Daoy (cell line): ENCODE data around the gene KCNQ1. TPM values are rescaled to one million over a fixed set of nuclear protein-coding genes. Genes with fewer than 3 reads are reported as not detected.

ENCODE experiments used
- DNase-seq: peaks from one replicate; pipeline ENCODE4 v3.0.0-alpha.2; 2015; ENCODE audit warnings: low read depth
- total RNA-seq: library from RNA; depleted of rRNA; stranded (reverse); fragments of >200 nt; shearing (Covaris generic); gene quantifications from 2 replicates; pipeline ENCODE4 v1.2.3, GENCODE V29; 2014

Gene KCNQ1
- total RNA-seq, 1 experiment from 2014 or later, result not detected

DNA sequence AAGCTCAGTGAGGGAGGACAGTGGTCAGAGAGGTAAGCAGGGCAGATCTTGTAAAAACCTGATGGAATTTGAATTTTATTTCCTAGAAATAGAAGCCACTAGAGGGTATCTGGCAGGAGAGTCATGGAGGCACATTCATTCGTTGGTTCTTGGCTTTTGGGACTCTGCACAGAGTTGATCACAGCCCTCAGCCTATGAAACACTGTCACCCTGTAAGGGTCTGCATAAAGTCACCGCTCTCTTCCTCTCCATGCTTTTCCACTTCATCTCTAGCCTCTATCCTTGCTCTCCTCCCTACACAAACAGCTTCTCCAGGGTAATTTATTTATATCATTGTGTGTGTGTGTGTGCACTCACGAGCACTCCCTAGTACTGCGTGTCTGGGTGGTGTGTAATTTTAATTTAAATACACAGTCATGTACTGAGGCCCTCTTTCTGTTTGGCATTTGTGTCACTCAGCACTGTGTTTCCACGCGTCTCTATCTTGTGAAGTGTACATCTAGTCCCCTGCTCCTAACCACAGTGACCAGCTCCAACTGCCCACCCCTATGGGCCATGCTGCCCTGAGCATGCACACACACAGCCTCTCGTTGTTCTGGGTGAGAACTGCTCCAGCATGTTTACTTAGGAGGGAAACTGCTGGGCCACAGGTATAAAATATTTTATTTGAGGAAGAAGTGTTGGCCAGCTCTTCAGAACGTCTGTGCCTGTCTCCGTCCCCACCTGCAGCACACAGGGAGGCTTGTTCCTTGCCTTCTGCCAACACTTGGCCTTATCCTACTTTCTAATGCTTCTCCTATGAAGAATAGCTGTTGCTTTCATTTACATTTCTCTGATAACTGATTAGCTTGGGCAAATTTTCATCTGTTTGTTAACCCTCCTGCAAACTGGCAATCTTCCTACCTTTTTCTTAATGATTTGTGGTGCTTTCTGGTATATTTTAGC is 250.5 kb downstream of the KCNQ1 start:
- no peak for DNase-seq

- no peak for DNase-seq
These were observed 251.6 kb downstream of the KCNQ1 start for GRCh38 chr11:2696455-2696854.

GRCh38 chr11:2697866-2698265 is 253.1 kb downstream of the KCNQ1 start:
- no peak for DNase-seq

DNA sequence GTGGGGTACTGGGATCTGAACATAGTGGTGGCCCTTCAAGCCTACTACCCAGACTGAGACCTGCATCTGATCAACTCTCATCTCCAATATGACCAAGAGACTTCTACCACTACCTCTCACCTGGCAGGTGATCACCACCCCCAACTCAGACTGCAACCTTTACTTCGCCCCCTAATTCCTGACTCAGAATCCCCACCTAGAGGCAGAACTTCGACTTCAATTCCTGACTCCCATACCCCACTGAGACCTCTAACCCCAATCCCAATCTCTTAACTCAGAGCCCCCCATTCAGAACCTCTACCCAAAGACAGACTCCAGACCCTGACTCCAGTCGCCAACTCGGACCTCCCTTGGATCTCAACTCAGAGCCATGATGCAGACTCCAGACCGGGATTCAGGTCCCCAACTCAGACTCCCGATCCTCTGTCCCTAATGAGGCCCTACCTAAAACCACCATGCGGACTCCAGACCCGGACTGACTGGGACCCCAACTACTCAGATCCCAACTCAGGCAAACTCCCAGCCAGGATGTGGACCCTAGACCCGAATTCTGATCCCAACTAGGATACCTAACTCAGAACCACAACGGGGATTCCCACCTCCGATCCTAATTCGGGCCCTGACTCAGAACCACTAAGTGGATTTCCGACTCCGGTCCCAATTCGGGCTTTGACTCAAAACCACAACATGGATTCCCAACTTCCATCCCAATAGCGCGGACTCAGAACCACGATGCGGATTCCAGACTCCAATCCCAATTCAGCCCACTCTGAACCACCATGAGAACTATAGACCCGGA is 253.8 kb downstream of the KCNQ1 start:
- DNase-seq, result peak; percentile 40

DNA sequence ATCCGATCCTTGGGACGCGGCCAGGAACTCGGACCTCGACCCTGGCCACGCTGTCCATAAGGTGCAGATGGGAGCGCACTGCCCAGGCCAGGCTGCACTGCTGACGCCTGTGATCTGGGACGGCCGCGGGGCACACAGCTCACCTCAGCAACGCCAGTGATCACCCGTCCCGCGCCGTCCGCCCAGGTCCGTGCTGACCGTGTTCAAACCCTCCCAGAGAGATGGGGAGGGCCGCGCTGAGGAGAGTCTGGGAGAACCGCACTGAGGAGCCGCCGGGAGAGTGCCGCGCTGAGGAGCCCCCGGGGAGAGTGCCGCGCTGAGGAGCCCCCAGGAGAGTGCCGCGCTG is 254.3 kb downstream of the KCNQ1 start:
- DNase-seq, result peak; percentile 40

- peak; percentile 98 for DNase-seq
These were observed 255.0 kb downstream of the KCNQ1 start, which contains the start of gene KCNQ1OT1 for GRCh38 chr11:2699531-2700414. KCNQ1OT1 (minus strand) TSS chr11:2699994.

DNA sequence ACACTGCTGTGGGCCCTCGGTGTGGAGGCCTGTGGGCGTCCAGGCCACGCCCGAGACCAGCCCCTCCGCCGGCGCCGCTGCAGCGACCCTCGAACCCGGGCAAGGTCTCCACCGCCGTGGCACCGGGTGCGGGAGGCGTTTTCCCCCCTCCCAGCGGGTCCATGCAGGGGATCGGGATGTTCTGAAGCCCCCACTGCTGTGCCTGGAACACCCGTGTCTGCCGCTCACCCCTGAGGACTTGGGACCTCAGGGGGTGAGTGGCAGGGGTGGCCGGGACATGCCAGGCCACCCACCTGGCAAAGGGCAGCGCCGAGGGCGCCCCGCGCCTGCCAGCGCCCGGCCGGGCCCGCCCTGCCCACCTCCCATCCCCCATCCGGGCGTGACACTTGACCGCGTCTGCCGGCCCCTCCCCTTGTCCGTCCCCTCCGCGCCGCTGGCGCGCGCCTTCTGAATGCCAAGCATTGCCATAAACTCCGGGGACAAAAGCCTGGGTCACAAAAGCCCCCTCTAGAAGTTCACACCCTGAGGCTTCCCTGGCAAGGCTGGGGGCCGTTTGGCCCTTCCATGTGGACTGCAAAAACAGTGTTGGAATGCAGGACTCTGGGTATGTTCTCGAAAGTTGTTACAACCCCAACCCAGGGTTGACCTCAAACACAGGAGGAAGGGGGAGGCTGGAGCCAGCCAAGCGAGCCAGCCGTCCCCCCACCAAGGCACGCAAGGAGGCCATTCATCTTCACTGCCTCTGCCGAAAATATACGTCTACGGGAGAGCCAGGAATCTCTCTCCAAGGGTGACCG is 255.8 kb downstream of the KCNQ1 start:
- peak; percentile 65 for DNase-seq

DNA sequence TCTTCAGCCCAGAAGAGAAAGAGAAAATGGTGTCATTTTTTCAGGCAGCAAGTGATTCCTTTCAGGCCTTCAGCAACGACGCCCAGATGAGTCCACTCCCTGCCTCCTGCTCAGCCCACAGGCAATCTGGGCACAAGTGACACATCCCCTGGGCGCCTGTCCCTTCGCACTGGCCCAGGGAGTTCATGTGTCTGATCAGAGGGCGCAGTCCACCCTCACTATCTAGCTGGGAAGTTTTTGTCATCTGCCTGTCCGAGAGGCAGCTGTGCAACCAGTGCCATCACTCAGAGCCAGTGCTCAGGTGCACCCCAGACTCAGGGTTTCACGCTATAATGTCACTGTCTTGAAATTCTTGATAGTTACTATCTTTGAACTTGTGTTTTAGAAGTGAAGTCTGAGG is 256.4 kb downstream of the KCNQ1 start:
- no peak for DNase-seq

DNA sequence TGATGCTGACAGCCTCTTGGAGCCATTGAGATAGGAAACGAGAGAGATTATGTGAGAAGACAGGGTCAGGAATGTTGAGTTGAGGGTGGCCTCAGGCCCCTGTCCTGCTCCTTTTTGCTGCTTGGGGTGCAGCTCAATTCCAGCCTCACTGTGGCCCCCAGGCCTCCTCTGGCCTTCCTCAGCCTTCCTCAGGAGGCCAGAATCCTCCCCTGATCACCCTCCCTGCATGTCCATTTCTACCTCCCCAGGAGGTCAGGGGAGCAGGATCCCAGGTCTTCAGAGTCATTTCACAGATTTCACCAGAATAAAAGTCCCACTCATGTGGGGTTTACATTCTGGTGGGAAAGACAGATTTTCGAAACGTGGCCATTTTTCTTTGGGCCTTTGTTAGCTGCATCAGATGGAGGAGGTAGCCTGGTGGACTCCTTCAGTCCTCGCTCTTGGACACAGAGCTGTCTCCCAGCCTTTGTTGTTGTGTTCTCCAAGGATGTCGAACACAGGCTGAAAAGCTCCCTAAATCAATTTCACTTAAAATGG is 257.2 kb downstream of the KCNQ1 start:
- no peak for DNase-seq

DNA sequence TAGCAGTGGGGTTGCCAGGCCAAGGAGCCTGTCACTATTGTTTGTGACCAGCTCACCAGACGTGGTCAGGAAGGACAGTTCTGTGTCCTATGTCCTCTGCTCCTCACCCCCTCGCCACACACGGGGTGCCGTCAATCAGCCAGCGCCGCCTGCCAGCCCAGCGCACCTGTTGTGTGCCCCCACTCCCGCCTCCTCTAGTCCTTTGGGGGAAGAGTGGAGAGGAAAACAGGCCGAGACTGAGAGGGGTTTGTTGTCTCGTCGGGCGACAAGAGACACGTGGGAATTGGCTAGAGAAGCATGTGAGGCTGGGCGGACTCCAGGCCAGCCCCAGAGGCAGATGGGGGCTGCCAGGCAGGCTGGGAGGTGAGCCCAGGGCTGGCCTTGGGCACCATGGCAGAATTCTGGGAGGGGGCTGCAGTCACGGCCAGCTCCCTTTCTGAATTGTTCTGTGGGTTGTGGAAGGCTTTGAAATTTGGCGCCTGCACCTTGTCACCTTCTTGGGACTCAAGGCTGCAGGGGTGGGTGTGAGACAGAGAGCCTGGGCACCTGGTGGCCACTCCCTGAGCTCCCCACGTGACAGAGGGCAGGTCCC is 258.1 kb downstream of the KCNQ1 start:
- DNase-seq, result no peak

DNA sequence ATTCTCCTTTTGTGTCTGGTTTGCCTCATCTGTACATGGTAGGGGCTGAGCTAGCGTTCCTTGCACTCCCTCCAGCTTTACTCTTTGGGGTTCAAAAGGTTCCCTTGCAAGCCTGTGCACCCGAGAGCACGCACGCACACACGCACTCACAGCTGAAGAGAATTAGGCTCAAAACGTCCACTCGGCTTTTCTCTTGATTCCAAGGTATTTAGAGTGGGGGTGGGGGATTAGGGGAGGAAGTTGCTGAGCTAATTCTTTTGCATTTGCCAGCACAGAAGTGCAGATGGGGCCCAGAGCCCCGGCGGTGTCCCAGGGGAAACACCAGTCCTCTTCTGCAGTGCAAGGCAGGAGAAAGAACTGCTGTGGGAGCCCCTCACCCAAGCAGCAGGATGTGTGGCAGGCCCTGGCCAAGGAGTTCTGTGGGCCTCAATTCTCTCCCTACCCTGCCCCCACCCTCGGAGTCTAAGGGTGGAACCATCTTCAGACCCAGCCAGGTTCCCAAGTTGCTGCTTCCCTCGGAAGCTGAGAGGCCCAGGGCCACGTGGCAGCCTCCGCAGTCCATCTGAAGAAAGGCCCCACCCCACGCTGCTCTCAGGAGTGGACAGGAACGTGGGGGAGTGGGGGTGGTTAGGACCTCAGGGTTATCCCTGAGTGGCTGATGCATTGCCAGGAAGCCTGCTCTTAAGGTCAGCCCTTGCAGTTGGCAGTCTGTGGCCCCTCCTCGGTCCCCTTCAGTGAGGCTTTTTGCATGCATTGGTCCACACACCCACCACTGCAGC is 258.7 kb downstream of the KCNQ1 start:
- DNase-seq, result no peak

DNA sequence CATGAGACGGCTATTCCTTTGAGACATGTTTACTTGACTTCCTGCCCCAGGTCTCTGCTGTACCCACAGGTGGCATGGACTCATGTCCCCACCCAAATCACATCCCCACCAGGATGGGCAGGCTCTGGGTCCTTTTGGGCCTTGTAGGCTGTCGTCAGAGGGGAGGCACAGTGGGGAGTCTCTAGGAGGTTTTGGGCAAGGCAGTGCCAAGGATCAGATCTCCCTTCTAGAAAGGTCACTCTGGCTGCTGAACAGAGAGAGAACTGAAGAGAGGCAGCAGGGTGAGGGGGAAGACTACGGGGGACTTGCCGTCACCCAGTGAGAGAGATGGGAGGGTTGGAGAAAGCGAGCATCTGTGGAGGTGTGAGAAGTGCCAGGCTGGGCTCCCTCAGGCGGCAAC is 259.5 kb downstream of the KCNQ1 start:
- DNase-seq, result no peak

DNA sequence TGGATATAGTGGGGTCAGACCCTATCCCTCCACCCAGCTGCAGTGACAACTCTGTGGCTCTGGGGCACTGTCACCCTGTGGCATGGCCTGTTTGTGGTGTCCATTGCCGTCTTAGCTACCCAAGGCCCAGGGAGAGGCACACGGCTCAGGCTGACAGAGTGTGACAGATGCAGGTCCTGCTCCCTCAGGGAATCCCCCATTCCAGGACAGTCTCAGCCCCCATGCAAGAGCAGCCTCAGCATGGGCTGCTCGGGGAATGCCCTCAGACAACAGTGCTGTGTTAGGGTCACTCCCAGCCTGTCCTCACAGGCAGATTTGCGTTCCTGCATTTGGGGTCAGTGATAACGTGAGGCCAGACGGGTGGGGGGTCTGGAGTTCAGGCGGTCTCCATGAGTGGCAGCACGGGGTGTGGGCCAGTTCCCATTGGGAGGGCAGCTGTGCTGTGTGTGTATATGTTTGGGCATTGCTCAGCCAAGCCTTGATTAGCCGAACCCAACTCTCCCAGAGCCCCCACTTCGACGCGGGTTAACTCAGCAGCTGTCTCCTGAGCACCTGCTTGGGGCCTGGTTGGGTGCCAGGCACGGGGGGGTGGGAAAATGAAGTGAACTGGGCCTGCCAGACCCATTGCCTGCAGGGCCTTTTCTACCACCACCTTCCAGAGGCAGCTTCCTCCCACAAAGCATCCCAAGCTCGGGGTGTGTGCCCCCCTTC is 260.2 kb downstream of the KCNQ1 start:
- DNase-seq, result no peak

GRCh38 chr11:2706321-2706720 is 261.5 kb downstream of the KCNQ1 start:
- DNase-seq, result no peak

- DNase-seq, result no peak
These were observed 262.9 kb downstream of the KCNQ1 start for GRCh38 chr11:2707736-2708135.

DNA sequence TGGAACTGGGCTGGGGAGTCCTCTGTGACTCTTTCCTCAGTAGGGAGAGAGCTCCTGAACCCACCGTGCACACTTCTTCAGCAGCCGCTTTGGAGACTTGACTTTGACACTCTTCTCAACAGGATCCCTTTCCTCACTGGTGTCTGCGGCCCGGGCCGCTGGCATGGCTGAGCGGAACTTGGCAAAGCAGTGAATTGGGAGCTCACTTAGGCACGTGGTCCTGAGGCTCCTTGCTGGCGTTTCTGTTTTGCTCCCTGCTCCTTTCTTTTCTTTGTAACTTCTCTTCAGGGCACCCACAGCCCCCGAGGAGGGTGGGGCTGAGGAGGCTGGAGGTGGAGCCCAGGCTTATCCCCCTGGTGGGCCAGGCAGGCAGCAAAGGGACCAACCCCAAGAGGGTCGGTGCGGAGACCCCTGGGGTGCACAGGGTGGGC is 263.4 kb downstream of the KCNQ1 start:
- no peak for DNase-seq

DNA sequence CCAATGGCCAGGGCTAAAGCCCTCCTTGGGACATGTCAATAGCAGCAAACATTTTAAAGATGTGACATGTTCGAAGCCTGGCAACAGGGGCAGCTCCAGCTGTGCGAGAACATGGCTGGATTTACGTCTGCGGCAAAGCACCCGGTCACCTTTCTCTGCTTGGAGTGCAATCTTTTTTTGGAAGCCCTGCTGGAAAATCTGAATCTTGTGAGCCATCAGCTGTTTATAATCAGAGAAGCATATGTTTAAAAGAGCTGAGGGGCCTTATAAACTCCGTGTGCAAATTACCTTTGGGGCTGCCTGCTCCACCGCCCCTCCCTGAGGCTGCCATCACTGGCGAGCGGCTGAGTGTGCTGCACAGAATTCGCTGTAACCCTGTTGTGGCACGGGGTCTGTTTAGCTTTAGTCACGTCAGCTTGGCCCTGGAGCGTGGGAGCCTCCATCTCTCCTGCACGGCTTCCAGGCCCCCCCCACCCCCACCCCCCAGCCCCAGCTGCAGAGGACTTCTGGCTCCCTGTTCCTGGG is 264.0 kb downstream of the KCNQ1 start:
- DNase-seq, result no peak

GRCh38 chr11:2709429-2709828 is 264.6 kb downstream of the KCNQ1 start:
- no peak for DNase-seq

GRCh38 chr11:2711161-2711560 is 266.4 kb downstream of the KCNQ1 start:
- DNase-seq, result no peak
